Measurements from ENCODE around the gene TAL1.

Gene TAL1

DNA sequence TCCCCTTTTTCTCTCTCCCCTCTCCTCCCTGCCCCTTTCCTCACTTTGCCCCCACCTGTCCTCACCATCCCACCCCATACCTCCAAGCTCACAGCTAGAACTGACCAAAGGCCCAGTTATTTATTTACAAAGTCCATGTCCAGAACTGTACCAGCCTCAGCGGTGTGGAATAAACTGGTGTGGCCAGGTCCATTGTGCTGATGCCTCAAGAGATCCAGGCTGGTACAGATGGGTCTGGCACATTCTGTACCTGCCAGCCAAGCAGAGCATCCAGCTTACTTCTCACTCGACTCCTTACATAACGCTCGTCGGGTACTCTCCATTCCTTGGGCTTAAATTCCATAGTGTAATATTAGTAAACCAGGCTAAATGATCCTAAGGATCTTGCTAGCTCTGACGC is 54.0 kb downstream of the TAL1 start:
- H3K4me2 ChIP-seq (ENCODE audit: low read depth, low read length, poor library complexity, severe bottlenecking) = peak overlapping the region; percentile 93
- H3K4me3 ChIP-seq (ENCODE audit: low read length, poor library complexity, severe bottlenecking) = no peak overlapping the region
- H3K9me3 ChIP-seq (ENCODE audit: insufficient read depth, low read depth, low read length) = no peaks in the 10 kb centered on the region
- TF ChIP-seq, protein P1, sequence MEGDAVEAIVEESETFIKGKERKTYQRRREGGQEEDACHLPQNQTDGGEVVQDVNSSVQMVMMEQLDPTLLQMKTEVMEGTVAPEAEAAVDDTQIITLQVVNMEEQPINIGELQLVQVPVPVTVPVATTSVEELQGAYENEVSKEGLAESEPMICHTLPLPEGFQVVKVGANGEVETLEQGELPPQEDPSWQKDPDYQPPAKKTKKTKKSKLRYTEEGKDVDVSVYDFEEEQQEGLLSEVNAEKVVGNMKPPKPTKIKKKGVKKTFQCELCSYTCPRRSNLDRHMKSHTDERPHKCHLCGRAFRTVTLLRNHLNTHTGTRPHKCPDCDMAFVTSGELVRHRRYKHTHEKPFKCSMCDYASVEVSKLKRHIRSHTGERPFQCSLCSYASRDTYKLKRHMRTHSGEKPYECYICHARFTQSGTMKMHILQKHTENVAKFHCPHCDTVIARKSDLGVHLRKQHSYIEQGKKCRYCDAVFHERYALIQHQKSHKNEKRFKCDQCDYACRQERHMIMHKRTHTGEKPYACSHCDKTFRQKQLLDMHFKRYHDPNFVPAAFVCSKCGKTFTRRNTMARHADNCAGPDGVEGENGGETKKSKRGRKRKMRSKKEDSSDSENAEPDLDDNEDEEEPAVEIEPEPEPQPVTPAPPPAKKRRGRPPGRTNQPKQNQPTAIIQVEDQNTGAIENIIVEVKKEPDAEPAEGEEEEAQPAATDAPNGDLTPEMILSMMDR (conservative IDR thresholded peaks at IDR 0.05; ENCODE audit: low read length) = no peak
- no peak for TF ChIP-seq EZH2phosphoT487 (IDR thresholded peaks at IDR 0.05; ENCODE audit: borderline replicate concordance)
- H4K20me1 ChIP-seq (ENCODE audit: insufficient read depth, low read length, poor library complexity, severe bottlenecking) = no peaks in the 10 kb centered on the region
- no peaks in the 10 kb centered on the region for H3K9me2 ChIP-seq (replicated peaks; ENCODE audit: low read depth, low read length)
- no peaks in the 10 kb centered on the region for H3K27me3 ChIP-seq (ENCODE audit: insufficient read depth, low read length, poor library complexity, severe bottlenecking)
- no peaks in the 10 kb centered on the region for H3K36me3 ChIP-seq (ENCODE audit: insufficient read depth, low read length)
- no peak overlapping the region for H3K9ac ChIP-seq (ENCODE audit: low read depth, low read length, poor library complexity, severe bottlenecking)
- H3F3A ChIP-seq (ENCODE audit: low read depth) = no peaks in the 10 kb centered on the region
- H3K4me1 ChIP-seq (ENCODE audit: insufficient read depth, low read length, poor library complexity, severe bottlenecking) = peaks cover 12% of the 10 kb centered on the region
- H2AFZ ChIP-seq (ENCODE audit: low read length) = no peak overlapping the region
- H3K79me2 ChIP-seq (ENCODE audit: insufficient read depth, low read length) = no peaks in the 10 kb centered on the region

- peak overlapping the region; percentile 44; the same call in 1 of the 2 replicates for H2AFZ ChIP-seq (ENCODE audit: low read length)
- TF ChIP-seq, protein P1 (conservative IDR thresholded peaks at IDR 0.05; ENCODE audit: low read length) = peak; percentile 92
- no peak for TF ChIP-seq EZH2phosphoT487 (IDR thresholded peaks at IDR 0.05; ENCODE audit: borderline replicate concordance)
- H3K4me1 ChIP-seq (ENCODE audit: insufficient read depth, low read length, poor library complexity, severe bottlenecking) = peaks cover 12% of the 10 kb centered on the region
- H3K9me2 ChIP-seq (replicated peaks; ENCODE audit: low read depth, low read length) = no peaks in the 10 kb centered on the region
- H4K20me1 ChIP-seq (ENCODE audit: insufficient read depth, low read length, poor library complexity, severe bottlenecking) = no peaks in the 10 kb centered on the region
- peak overlapping the region; percentile 29 for H3K4me2 ChIP-seq (ENCODE audit: low read depth, low read length, poor library complexity, severe bottlenecking)
- no peak overlapping the region for H3K4me3 ChIP-seq (ENCODE audit: low read length, poor library complexity, severe bottlenecking)
- no peaks in the 10 kb centered on the region for H3K27me3 ChIP-seq (ENCODE audit: insufficient read depth, low read length, poor library complexity, severe bottlenecking)
- H3K9ac ChIP-seq (ENCODE audit: low read depth, low read length, poor library complexity, severe bottlenecking) = no peak overlapping the region
- no peaks in the 10 kb centered on the region for H3K9me3 ChIP-seq (ENCODE audit: insufficient read depth, low read depth, low read length)
- H3K79me2 ChIP-seq (ENCODE audit: insufficient read depth, low read length) = no peaks in the 10 kb centered on the region
- no peaks in the 10 kb centered on the region for H3F3A ChIP-seq (ENCODE audit: low read depth)
- H3K36me3 ChIP-seq (ENCODE audit: insufficient read depth, low read length) = no peaks in the 10 kb centered on the region
Observed at GRCh38 chr1:47175227-47175934, 56.6 kb downstream of the TAL1 start.

GRCh38 chr1:47174656-47175020 is 57.4 kb downstream of the TAL1 start:
- no peaks in the 10 kb centered on the region for H4K20me1 ChIP-seq (ENCODE audit: insufficient read depth, low read length, poor library complexity, severe bottlenecking)
- TF ChIP-seq, protein P1 (conservative IDR thresholded peaks at IDR 0.05; ENCODE audit: low read length) = no peak
- no peak for TF ChIP-seq EZH2phosphoT487 (IDR thresholded peaks at IDR 0.05; ENCODE audit: borderline replicate concordance)
- peak overlapping the region; percentile 44; the same call in 1 of the 2 replicates for H2AFZ ChIP-seq (ENCODE audit: low read length)
- no peaks in the 10 kb centered on the region for H3K36me3 ChIP-seq (ENCODE audit: insufficient read depth, low read length)
- peaks cover 10% of the 10 kb centered on the region for H3K4me1 ChIP-seq (ENCODE audit: insufficient read depth, low read length, poor library complexity, severe bottlenecking)
- H3K9me3 ChIP-seq (ENCODE audit: insufficient read depth, low read depth, low read length) = no peaks in the 10 kb centered on the region
- H3K27me3 ChIP-seq (ENCODE audit: insufficient read depth, low read length, poor library complexity, severe bottlenecking) = no peaks in the 10 kb centered on the region
- no peaks in the 10 kb centered on the region for H3F3A ChIP-seq (ENCODE audit: low read depth)
- no peak overlapping the region for H3K4me3 ChIP-seq (ENCODE audit: low read length, poor library complexity, severe bottlenecking)
- H3K79me2 ChIP-seq (ENCODE audit: insufficient read depth, low read length) = no peaks in the 10 kb centered on the region
- H3K4me2 ChIP-seq (ENCODE audit: low read depth, low read length, poor library complexity, severe bottlenecking) = no peak overlapping the region
- H3K9me2 ChIP-seq (replicated peaks; ENCODE audit: low read depth, low read length) = no peaks in the 10 kb centered on the region
- no peak overlapping the region for H3K9ac ChIP-seq (ENCODE audit: low read depth, low read length, poor library complexity, severe bottlenecking)
